Measurements from ENCODE around the gene SRRM3.
"Not testable (repeated sequence)": the region's sequence is repeated elsewhere in the genome, so short reads cannot be mapped to it uniquely, and the experiment has no call there.

The SRRM3 gene

GRCh38 chr7:76269895-76270294 is 68.2 kb downstream of the SRRM3 start:
- H3K4me3 ChIP-seq (ENCODE audit: low read depth, low read length): no peak overlapping the region
- DNase-seq (ENCODE audit: low read depth): no peak
- TF ChIP-seq CTCF (IDR thresholded peaks at IDR 0.05; ENCODE audit: low read depth, low read length): no peak
- TF ChIP-seq MYC (IDR thresholded peaks at IDR 0.05; ENCODE audit: low read depth, low read length): no peak
- no peak for TF ChIP-seq POLR2A (IDR thresholded peaks at IDR 0.05; ENCODE audit: extremely low read depth, insufficient read length)
- TF ChIP-seq MAX (IDR thresholded peaks at IDR 0.05; ENCODE audit: low read depth, low read length): no peak

- DNase-seq (ENCODE audit: low read depth); H3K4me3 ChIP-seq (ENCODE audit: low read depth, low read length): not testable (repeated sequence)
Measured at GRCh38 chr7:76271384-76271783, 69.7 kb downstream of the SRRM3 start.

GRCh38 chr7:76272142-76272541 is 70.4 kb downstream of the SRRM3 start:
- no peak overlapping the region for H3K4me3 ChIP-seq (ENCODE audit: low read depth, low read length)
- TF ChIP-seq POLR2A (IDR thresholded peaks at IDR 0.05; ENCODE audit: extremely low read depth, insufficient read length) (no peak), CTCF (IDR thresholded peaks at IDR 0.05; ENCODE audit: low read depth, low read length) (no peak), MAX (IDR thresholded peaks at IDR 0.05; ENCODE audit: low read depth, low read length) (no peak), MYC (IDR thresholded peaks at IDR 0.05; ENCODE audit: low read depth, low read length) (no peak)
- no peak for DNase-seq (ENCODE audit: low read depth)

GRCh38 chr7:76272851-76273497 is 71.3 kb downstream of the SRRM3 start:
- H3K4me3 ChIP-seq (ENCODE audit: low read depth, low read length): no peak overlapping the region
- DNase-seq (ENCODE audit: low read depth): no peak
- TF ChIP-seq MYC (IDR thresholded peaks at IDR 0.05; ENCODE audit: low read depth, low read length) (no peak), MAX (IDR thresholded peaks at IDR 0.05; ENCODE audit: low read depth, low read length) (no peak), POLR2A (IDR thresholded peaks at IDR 0.05; ENCODE audit: extremely low read depth, insufficient read length) (no peak), CTCF (IDR thresholded peaks at IDR 0.05; ENCODE audit: low read depth, low read length) (no peak)

GRCh38 chr7:76273503-76273902 is 71.8 kb downstream of the SRRM3 start:
- H3K4me3 ChIP-seq (ENCODE audit: low read depth, low read length): no peak overlapping the region

GRCh38 chr7:76278540-76278939 is 76.8 kb downstream of the SRRM3 start:
- DNase-seq (ENCODE audit: low read depth): peak; percentile 58
- TF ChIP-seq MYC (IDR thresholded peaks at IDR 0.05; ENCODE audit: low read depth, low read length) (no peak), MAX (IDR thresholded peaks at IDR 0.05; ENCODE audit: low read depth, low read length) (no peak), CTCF (IDR thresholded peaks at IDR 0.05; ENCODE audit: low read depth, low read length) (no peak), POLR2A (IDR thresholded peaks at IDR 0.05; ENCODE audit: extremely low read depth, insufficient read length) (no peak)
- no peak overlapping the region for H3K4me3 ChIP-seq (ENCODE audit: low read depth, low read length)

More at GRCh38 chr7:76273503-76273902, 71.8 kb downstream of the SRRM3 start:
- DNase-seq (ENCODE audit: low read depth): no peak
- no peak for TF ChIP-seq MYC (IDR thresholded peaks at IDR 0.05; ENCODE audit: low read depth, low read length)
- TF ChIP-seq POLR2A (IDR thresholded peaks at IDR 0.05; ENCODE audit: extremely low read depth, insufficient read length): no peak
- no peak for TF ChIP-seq CTCF (IDR thresholded peaks at IDR 0.05; ENCODE audit: low read depth, low read length)
- no peak for TF ChIP-seq MAX (IDR thresholded peaks at IDR 0.05; ENCODE audit: low read depth, low read length)

Measured in NB4 (cell line).